ENCODE results near the gene TCF4.

Gene TCF4

GRCh38 chr18:55179425-55179824, 408.6 kb downstream of the TCF4 start:
- Histone ChIP-seq H3K9ac (ENCODE audit: low read depth, low read length) (no peak overlapping the region), H3K9me3 (ENCODE audit: control insufficient read depth, insufficient read depth, low read length) (no peaks in the 10 kb centered on the region), H3K27me3 (ENCODE audit: control insufficient read depth, insufficient read depth, low read length) (no peaks in the 10 kb centered on the region), H3K4me3 (ENCODE audit: low read depth, low read length) (no peak overlapping the region), H3K4me1 (ENCODE audit: control insufficient read depth, insufficient read depth, low read length) (no peaks in the 10 kb centered on the region), H3K36me3 (ENCODE audit: control insufficient read depth, insufficient read depth, low read length) (no peaks in the 10 kb centered on the region)

GRCh38 chr18:55173291-55173690, 414.7 kb downstream of the TCF4 start:
- H3K4me1 ChIP-seq (ENCODE audit: control insufficient read depth, insufficient read depth, low read length) = no peaks in the 10 kb centered on the region
- no peaks in the 10 kb centered on the region for H3K9me3 ChIP-seq (ENCODE audit: control insufficient read depth, insufficient read depth, low read length)
- no peaks in the 10 kb centered on the region for H3K27me3 ChIP-seq (ENCODE audit: control insufficient read depth, insufficient read depth, low read length)
- H3K36me3 ChIP-seq (ENCODE audit: control insufficient read depth, insufficient read depth, low read length) = no peaks in the 10 kb centered on the region
- H3K4me3 ChIP-seq (ENCODE audit: low read depth, low read length) = no peak overlapping the region
- no peak overlapping the region for H3K9ac ChIP-seq (ENCODE audit: low read depth, low read length)

All from iPS-15b (cell line).